Liver (tissue), 3 donors: Measurements from ENCODE around the gene ANKRD6.

Source experiments
- ATF3 ChIP-seq: IDR thresholded peaks from 2 replicates; pipeline ENCODE4 v1.6.1; 2016; ENCODE audit warnings: antibody characterized with exemption
- CTCF ChIP-seq: fragments of 150-350 bp; IDR thresholded peaks from 2 replicates; pipeline ENCODE4 v1.5.1; 2017; ENCODE audit warnings: improper control_type of control experiment, low read depth, low read length; ENCODE audit not compliant: missing input control
- FOXA1 ChIP-seq: IDR thresholded peaks from 2 replicates; pipeline ENCODE4 v1.6.1; 2016; ENCODE audit warnings: antibody characterized with exemption
- JUND ChIP-seq, 2 donors: IDR thresholded peaks; 2 replicates each; pipeline ENCODE4 v1.6.1; 2016; ENCODE audit warnings: antibody characterized with exemption in 2 of 2
- MAX ChIP-seq: IDR thresholded peaks from 2 replicates; pipeline ENCODE4 v1.6.1; 2016; ENCODE audit warnings: antibody characterized with exemption
- RAD21 ChIP-seq, 2 donors: IDR thresholded peaks; 2 replicates each; pipeline ENCODE4 v1.6.1; 2016; ENCODE audit warnings: antibody characterized with exemption in 2 of 2, mild to moderate bottlenecking in 2 of 2
- REST ChIP-seq: IDR thresholded peaks from 2 replicates; pipeline ENCODE4 v1.6.1; 2016; ENCODE audit warnings: antibody characterized with exemption, mild to moderate bottlenecking
- RXRA ChIP-seq, 2 donors: IDR thresholded peaks; 2 replicates each; pipeline ENCODE4 v1.6.1; 2017 to 2018; ENCODE audit warnings: antibody characterized with exemption in 2 of 2, mild to moderate bottlenecking in 1 of 2
- SP1 ChIP-seq: IDR thresholded peaks from 2 replicates; pipeline ENCODE4 v1.6.1; 2018; ENCODE audit warnings: antibody characterized with exemption, mild to moderate bottlenecking
- TAF1 ChIP-seq: conservative IDR thresholded peaks from 2 replicates; pipeline ENCODE4 v1.6.1; 2016; ENCODE audit warnings: antibody characterized with exemption, mild to moderate bottlenecking
- YY1 ChIP-seq: IDR thresholded peaks from 2 replicates; pipeline ENCODE4 v1.6.1; 2016; ENCODE audit warnings: antibody characterized with exemption, mild to moderate bottlenecking
- donor health status: healthy.
- donor health status: healthy.

- TF ChIP-seq CTCF (no peak), REST (no peak), RAD21 (IDR thresholded peaks at IDR 0.05) (no peak), FOXA1 (no peak), YY1 (no peak), RXRA (IDR thresholded peaks at IDR 0.05) (no peak), MAX (no peak), JUND (IDR thresholded peaks at IDR 0.05) (no peak), ATF3 (no peak), SP1 (no peak), TAF1 (no peak)
Measured at GRCh38 chr6:89503641-89504040, 70.7 kb downstream of the ANKRD6 start.
